ENCODE measurements around the gene RNF183. TPM values are rescaled to one million over a fixed set of nuclear protein-coding genes. Genes with fewer than 3 reads are reported as not detected.

Gene RNF183
- total RNA-seq, 4 donors from 2014 or later: 0.35 TPM; not detected in 3

DNA sequence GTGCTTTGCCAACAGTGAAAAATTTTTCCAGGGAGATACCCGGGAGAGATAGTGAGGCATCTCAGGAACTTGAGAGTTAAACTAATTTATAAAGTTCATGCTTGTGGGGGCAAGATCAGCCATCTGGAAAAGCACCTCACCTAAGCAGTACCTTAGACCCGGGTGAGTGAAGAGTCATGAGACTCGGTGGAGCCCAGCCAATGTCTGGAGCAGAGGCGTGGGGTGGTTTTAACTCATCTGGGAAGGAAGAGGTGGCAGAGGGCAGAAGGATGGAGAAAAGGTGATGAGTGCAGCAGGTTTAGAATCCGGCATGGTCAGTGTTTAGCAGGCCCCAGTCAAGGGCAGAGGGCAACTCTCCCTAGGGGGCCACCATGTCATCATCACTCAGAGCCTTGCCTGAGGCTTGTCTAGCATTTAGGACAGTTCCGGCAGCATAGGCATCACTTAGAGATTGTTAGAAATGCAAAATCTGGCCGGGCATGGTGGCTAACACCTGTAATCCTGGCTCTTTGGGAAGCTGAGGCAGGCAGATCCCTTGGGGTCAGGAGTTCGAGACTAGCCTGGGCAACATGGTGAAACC, 4.3 kb upstream of the RNF183 start:
- no peaks in the 10 kb centered on the region for H3K9me3 ChIP-seq
- H3K27me3 ChIP-seq: no peaks in the 10 kb centered on the region
- no peak overlapping the region for H3K4me3 ChIP-seq
- H3K27ac ChIP-seq: no peak overlapping the region
- H3K36me3 ChIP-seq: no peaks in the 10 kb centered on the region
- H3K4me1 ChIP-seq: no peaks in the 10 kb centered on the region
- TF ChIP-seq POLR2A (IDR thresholded peaks at IDR 0.05) (no peak), CTCF (IDR thresholded peaks at IDR 0.05) (no peak)
- DNase-seq: no peak

GRCh38 chr9:113306566-113306965, 3.4 kb upstream of the RNF183 start:
- no peak for DNase-seq
- TF ChIP-seq POLR2A (IDR thresholded peaks at IDR 0.05) (no peak), CTCF (IDR thresholded peaks at IDR 0.05) (no peak)
- H3K4me1 ChIP-seq: no peaks in the 10 kb centered on the region

GRCh38 chr9:113301548-113301947, 1.6 kb downstream of the RNF183 start:
- no peaks in the 10 kb centered on the region for H3K9me3 ChIP-seq
- no peaks in the 10 kb centered on the region for H3K4me1 ChIP-seq
- no peaks in the 10 kb centered on the region for H3K36me3 ChIP-seq
- no peak for DNase-seq
- H3K27ac ChIP-seq: no peak overlapping the region
- no peak overlapping the region for H3K4me3 ChIP-seq
- H3K27me3 ChIP-seq: no peaks in the 10 kb centered on the region
- TF ChIP-seq POLR2A (IDR thresholded peaks at IDR 0.05) (no peak), CTCF (IDR thresholded peaks at IDR 0.05) (no peak)

More at GRCh38 chr9:113306566-113306965, 3.4 kb upstream of the RNF183 start:
- no peak overlapping the region for H3K27ac ChIP-seq
- H3K9me3 ChIP-seq: no peaks in the 10 kb centered on the region
- H3K36me3 ChIP-seq: no peaks in the 10 kb centered on the region
- H3K4me3 ChIP-seq: no peak overlapping the region
- no peaks in the 10 kb centered on the region for H3K27me3 ChIP-seq

- Histone ChIP-seq H3K4me3 (no peak overlapping the region), H3K9me3 (no peaks in the 10 kb centered on the region), H3K36me3 (no peaks in the 10 kb centered on the region), H3K27me3 (no peaks in the 10 kb centered on the region), H3K4me1 (no peaks in the 10 kb centered on the region), H3K27ac (no peak overlapping the region)
- no peak for TF ChIP-seq CTCF (IDR thresholded peaks at IDR 0.05)
- DNase-seq: peak in 1 of 3 donors; percentile 51
Observed at GRCh38 chr9:113299800-113300292, 3.3 kb downstream of the RNF183 start.

- TF ChIP-seq CTCF (IDR thresholded peaks at IDR 0.05) (no peak), POLR2A (IDR thresholded peaks at IDR 0.05) (no peak)
- Histone ChIP-seq H3K27me3 (no peaks in the 10 kb centered on the region), H3K27ac (no peak overlapping the region), H3K4me3 (no peak overlapping the region), H3K36me3 (no peaks in the 10 kb centered on the region), H3K9me3 (no peaks in the 10 kb centered on the region), H3K4me1 (no peaks in the 10 kb centered on the region)
- DNase-seq: no peak
Observed at GRCh38 chr9:113298924-113299770, 4.0 kb downstream of the RNF183 start.

Measured in Peyer's patch (tissue), 4 donors.